HepG2 (cell line): ENCODE results near the gene RALBP1. TPM values are rescaled to one million over a fixed set of nuclear protein-coding genes. Genes with fewer than 3 reads are reported as not detected.

Source experiments
- ATAC-seq: fragments of 200-7000 bp; cut with Tn5 transposase; 3 replicates; pipeline ENCODE4 v1.9.1; 2020; ENCODE audit warnings: mild to moderate bottlenecking, moderate library complexity
- BruUV-seq: library from RNA; stranded (reverse); fragments of 400-500 nt; replicated peaks from 2 replicates; lab custom pipeline; 2021; lab: Mats Ljungman, UMichigan
- CTCF ChIA-PET: fragments of 300-600 bp; formaldehyde crosslinking; extraction: SDS; loops from one replicate; lab custom pipeline; 2021; ENCODE audit warnings: low total read pairs, inconsistent platforms, low intra/inter-chr PET ratio; lab: Yijun Ruan, JAX
- POLR2A ChIA-PET: fragments of 350-600 bp; sonication (Branson Sonifier 250); formaldehyde crosslinking; loops from one replicate; lab custom pipeline; 2020; ENCODE audit warnings: antibody characterized with exemption, inconsistent platforms; lab: Yijun Ruan, JAX
- DNase-seq: peaks from one replicate; pipeline ENCODE4 v3.0.0-alpha.2; 2015; ENCODE audit warnings: low spot score
- FAIRE-seq: peaks from 3 replicates; lab custom pipeline; 2011; peaks lifted over from hg19 to GRCh38; lab: Jason Lieb, UNC
- H2AFZ ChIP-seq: one replicate; pipeline ENCODE4 v1.6.1; 2011; ENCODE audit warnings: low read length, inconsistent platforms
- H3K27ac ChIP-seq: fragments of 300-600 bp; 3 replicates; pipeline ENCODE4 v1.8.0; 2011; ENCODE audit warnings: mixed run types, mild to moderate bottlenecking, mixed read lengths, low read length, inconsistent platforms; ENCODE audit not compliant: insufficient read depth; ENCODE audit errors: extremely low read length
- H3K27me3 ChIP-seq, 2 experiments: fragments of 200-600 bp in 1 of 2; 2 replicates in 1 of 2; 3 replicates in 1 of 2; pipeline versions ENCODE4 v1.6.0 to v1.8.0; 2011; ENCODE audit warnings: low read length in 2 of 2, mild to moderate bottlenecking in 2 of 2, moderate library complexity in 2 of 2, inconsistent platforms in 1 of 2; ENCODE audit not compliant: insufficient read depth in 2 of 2, control insufficient read depth in 1 of 2
- H3K36me3 ChIP-seq, 2 experiments: fragments of 200-600 bp in 1 of 2; replicated peaks in 1 of 2; 2 replicates in 1 of 2; 3 replicates in 1 of 2; pipeline versions ENCODE4 v1.5.1 to v1.8.0; 2011; ENCODE audit warnings: low read length in 2 of 2, inconsistent platforms in 1 of 2; ENCODE audit not compliant: insufficient read depth in 2 of 2, control insufficient read depth in 1 of 2
- H3K4me1 ChIP-seq: 2 replicates; pipeline ENCODE4 v1.5.1; 2012; ENCODE audit warnings: low read length, inconsistent platforms; ENCODE audit not compliant: insufficient read depth
- H3K4me2 ChIP-seq: 2 replicates; pipeline ENCODE4 v1.6.0; 2011; ENCODE audit warnings: low read depth, low read length, inconsistent platforms
- H3K4me3 ChIP-seq, 3 experiments: fragments of 200-600 bp in 1 of 3; sonication (generic), shearing (Covaris generic) in 1 of 3; replicated peaks in 1 of 3; 2 replicates each; pipeline ENCODE4 v1.5.1; 2011 to 2016; ENCODE audit warnings: low read length in 3 of 3, inconsistent platforms in 2 of 3, low read depth in 2 of 3, mild to moderate bottlenecking in 2 of 3, control low read depth in 1 of 3, mixed read lengths in 1 of 3; ENCODE audit not compliant: insufficient read depth in 1 of 3
- H3K79me2 ChIP-seq: one replicate; pipeline ENCODE4 v1.6.1; 2011; ENCODE audit warnings: low read length, inconsistent platforms; ENCODE audit not compliant: insufficient read depth
- H3K9ac ChIP-seq: 2 replicates; pipeline ENCODE4 v1.6.0; 2011; ENCODE audit warnings: mild to moderate bottlenecking, low read depth, low read length, inconsistent platforms; ENCODE audit not compliant: insufficient read depth
- H3K9me3 ChIP-seq: 2 replicates; pipeline ENCODE4 v1.5.1; 2012; ENCODE audit warnings: mild to moderate bottlenecking, low read length
- H4K20me1 ChIP-seq: 2 replicates; pipeline ENCODE4 v1.6.0; 2011; ENCODE audit warnings: inconsistent platforms, mild to moderate bottlenecking, low read length, moderate library complexity; ENCODE audit not compliant: insufficient read depth
- CEBPB ChIP-seq: IDR thresholded peaks from 2 replicates; pipeline ENCODE4 v1.6.1; 2011; ENCODE audit warnings: low read depth, low read length, improper control_type of control experiment, borderline replicate concordance
- CTCF ChIP-seq: sonication (generic); formaldehyde crosslinking; IDR thresholded peaks from 2 replicates; pipeline ENCODE4 v1.5.0; 2020; ENCODE audit warnings: mild to moderate bottlenecking, missing genetic modification reagents, moderate library complexity
- GABPA ChIP-seq, 2 experiments: IDR thresholded peaks; 2 replicates each; pipeline ENCODE4 v1.6.1; 2011 to 2016; ENCODE audit warnings: low read depth in 2 of 2, low read length in 1 of 2, missing biosample characterization in 1 of 2, missing genetic modification characterization in 1 of 2
- KDM6A ChIP-seq: IDR thresholded peaks from 2 replicates; pipeline ENCODE4 v1.6.1; 2016; ENCODE audit warnings: low read depth
- MAFK ChIP-seq, 2 experiments: IDR thresholded peaks in 1 of 2; conservative IDR thresholded peaks in 1 of 2; 2 replicates each; pipeline ENCODE4 v1.6.1; 2011; ENCODE audit warnings: improper control_type of control experiment in 2 of 2, low read length in 2 of 2
- NR0B2 ChIP-seq: sonication (generic); formaldehyde crosslinking; IDR thresholded peaks from 2 replicates; pipeline ENCODE4 v1.4.0; 2020; ENCODE audit warnings: mild to moderate bottlenecking, missing genetic modification reagents
- PATZ1 ChIP-seq: sonication (generic); formaldehyde crosslinking; IDR thresholded peaks from 2 replicates; pipeline ENCODE4 v1.4.0; 2020; ENCODE audit warnings: missing genetic modification reagents
- REST ChIP-seq, 2 experiments: IDR thresholded peaks; 2 replicates each; pipeline ENCODE4 v1.6.1; 2011 to 2012; ENCODE audit warnings: low read length in 2 of 2, borderline replicate concordance in 1 of 2, low read depth in 1 of 2, mild to moderate bottlenecking in 1 of 2, moderate library complexity in 1 of 2
- SIX1 ChIP-seq: sonication (generic); formaldehyde crosslinking; IDR thresholded peaks from 2 replicates; pipeline ENCODE4 v1.4.0; 2020; ENCODE audit warnings: missing genetic modification reagents, borderline replicate concordance
- TCF7L2 ChIP-seq: IDR thresholded peaks from 2 replicates; pipeline ENCODE4 v1.6.1; 2011; ENCODE audit warnings: mild to moderate bottlenecking, low read depth, low read length, moderate library complexity
- ZNF12 ChIP-seq: sonication (generic); formaldehyde crosslinking; IDR thresholded peaks from 2 replicates; pipeline ENCODE4 v1.5.0; 2020; ENCODE audit warnings: missing genetic modification reagents
- ZNF17 ChIP-seq: sonication (generic); formaldehyde crosslinking; IDR thresholded peaks from 2 replicates; pipeline ENCODE4 v1.5.0; 2020; ENCODE audit warnings: mild to moderate bottlenecking, missing genetic modification reagents
- ZNF367 ChIP-seq: sonication (generic); formaldehyde crosslinking; IDR thresholded peaks from 2 replicates; pipeline ENCODE4 v1.4.0; 2020; ENCODE audit warnings: missing genetic modification reagents, borderline replicate concordance
- ZXDC ChIP-seq: sonication (generic); formaldehyde crosslinking; IDR thresholded peaks from 2 replicates; pipeline ENCODE4 v1.5.0; 2020; ENCODE audit warnings: mild to moderate bottlenecking, missing genetic modification reagents
- WGBS: methylation state at CpG from one replicate; pipeline ENCODE4 v1.1.6; 2017; ENCODE audit warnings: low lambda C conversion rate; 5-methylcytosine and 5-hydroxymethylcytosine counted together
- in situ Hi-C: cut with HindIII; loops from 2 replicates; pipeline ENCODE4 v1.10.0; 2017; ENCODE audit warnings: low pct_unique_long_range_greater_than_20kb; ENCODE audit not compliant: extremely low pct_ligation_motif_present
- intact Hi-C: fragments of 100-400 bp; cut with micrococcal nuclease; formaldehyde crosslinking; loops from one replicate; pipeline ENCODE4 v1.10.0; 2022; ENCODE audit not compliant: unreplicated experiment
- polyA plus RNA-seq, 8 experiments: library from polyadenylated mRNA; depleted of rRNA in 3 of 8; stranded (reverse) in 7 of 8; unstranded in 1 of 8; fragments of >200 nt; fragmentation: Illumina TruSeq in 4 of 8; extraction: Trizol in 4 of 8; gene quantifications; 2 replicates each; pipeline versions ENCODE4 v1.2.1 to v1.2.3, GENCODE V29; 2011 to 2016; ENCODE audit warnings: low read depth in 4 of 8, missing spikeins in 1 of 8, mixed read lengths in 1 of 8; ENCODE audit not compliant: insufficient read depth in 1 of 8
- total RNA-seq, 5 experiments: library from RNA; depleted of rRNA; stranded (reverse); fragments of >200 nt; fragmentation: Illumina TruSeq; extraction: Trizol; gene quantifications; 2 replicates each; pipeline ENCODE4 v1.2.3, GENCODE V29; 2016; ENCODE audit warnings: low read depth in 1 of 5

RALBP1 gene
- total and polyA plus RNA-seq, 2 of the 13 experiments (the other 11 are each of a cell fraction or from before 2014, with no cell fraction given), result 24.5 to 33.1 TPM

GRCh38 chr18:9466846-9467245, 8.5 kb upstream of the RALBP1 start:
- Histone ChIP-seq H3K79me2 (no peaks in the 10 kb centered on the region), H3K36me3 (no peaks in the 10 kb centered on the region), H4K20me1 (no peaks in the 10 kb centered on the region), H3K9me3 (peaks cover 9% of the 10 kb centered on the region; the same call in 1 of the 2 replicates), H3K27me3 (no peaks in the 10 kb centered on the region), H3K4me3 (no peak overlapping the region), H3K4me2 (no peak overlapping the region), H3K9ac (no peak overlapping the region), H2AFZ (no peak overlapping the region), H3K27ac (no peak overlapping the region), H3K4me1 (no peaks in the 10 kb centered on the region)
- ATAC-seq, result no peak
- DNase-seq, result no peak
- no TSS peak for BruUV-seq
- WGBS, result 42% methylated on average over 1 of the region's 1 CpG
- CTCF ChIA-PET, result no interaction called here
- intact Hi-C loops, result loop anchor here (5.0 kb wide), 1 partner anchor 310 kb away; no protein-coding TSS in a partner anchor
- in situ Hi-C loops, result no loop called here
- no peak for FAIRE-seq
- POLR2A ChIA-PET, result no interaction called here
- TF ChIP-seq CEBPB (no peak), ZNF367 (no peak), ZNF12 (CRISPR knock-in tag) (no peak), KDM6A (CRISPR knock-in tag) (no peak), SIX1 (CRISPR knock-in tag) (no peak), ZXDC (CRISPR knock-in tag) (no peak), GABPA (IDR thresholded peaks at IDR 0.05; ENCODE audit: low read depth, low read length) (no peak), GABPA (CRISPR knock-in tag; IDR thresholded peaks at IDR 0.05; ENCODE audit: low read depth) (no peak), NR0B2 (CRISPR knock-in tag) (no peak), CTCF (CRISPR knock-in tag) (no peak), TCF7L2 (no peak), REST (IDR thresholded peaks at IDR 0.05; ENCODE audit: borderline replicate concordance in 1 of 2, low read depth in 1 of 2, low read length in 2 of 2) (no peak), PATZ1 (CRISPR knock-in tag) (no peak), ZNF17 (CRISPR knock-in tag) (no peak), MAFK (conservative IDR thresholded peaks at IDR 0.05 in 1 of 2, IDR thresholded peaks at IDR 0.05 in 1 of 2; ENCODE audit: low read length in 2 of 2) (no peak)
